Transverse colon (tissue), 4 donors: ENCODE data around the gene CDHR3. TPM values are rescaled to one million over a fixed set of nuclear protein-coding genes. Genes with fewer than 3 reads are reported as not detected.

Experiments
- DNase-seq: peaks from one replicate; pipeline ENCODE4 v3.0.0-alpha.2; 2019
- H3K27ac ChIP-seq, 4 donors: fragments of 200-600 bp; sonication (generic); 2 replicates each; pipeline ENCODE4 v1.5.1; 2016 to 2018; ENCODE audit warnings: inconsistent platforms in 4 of 4
- H3K27me3 ChIP-seq: fragments of 200-600 bp; sonication (generic); 2 replicates; pipeline ENCODE4 v1.5.1; 2017; ENCODE audit warnings: inconsistent platforms
- H3K36me3 ChIP-seq, 4 donors: fragments of 200-600 bp; sonication (generic); 2 replicates each; pipeline ENCODE4 v1.5.1; 2017 to 2019; ENCODE audit warnings: inconsistent platforms in 4 of 4
- H3K4me1 ChIP-seq, 4 donors: fragments of 200-600 bp; sonication (generic); 2 replicates each; pipeline ENCODE4 v1.5.1; 2017 to 2020; ENCODE audit warnings: inconsistent platforms in 4 of 4
- H3K4me3 ChIP-seq, 4 donors: fragments of 200-600 bp; sonication (generic); 1 replicate in 1 of 4; 2 replicates in 3 of 4; pipeline versions ENCODE4 v1.5.1 to v1.6.1; 2017 to 2019; ENCODE audit warnings: inconsistent platforms in 4 of 4
- H3K9me3 ChIP-seq, 2 donors: fragments of 200-600 bp; sonication (generic); 2 replicates each; pipeline ENCODE4 v1.5.1; 2017 to 2019; ENCODE audit warnings: inconsistent platforms in 2 of 2
- CTCF ChIP-seq, 5 experiments: fragments of 200-600 bp in 3 of 5; fragments of 450-650 bp in 2 of 5; sonication (generic) in 3 of 5; IDR thresholded peaks; 1 replicate in 2 of 5; 2 replicates in 3 of 5; pipeline ENCODE4 v1.5.1; 2016 to 2017; ENCODE audit warnings: antibody characterized with exemption in 5 of 5, inconsistent platforms in 3 of 5, mild to moderate bottlenecking in 2 of 5, moderate library complexity in 1 of 5
- EP300 ChIP-seq: sonication (generic); formaldehyde crosslinking; IDR thresholded peaks from one replicate; pipeline ENCODE4 v1.6.1; 2017; ENCODE audit warnings: antibody characterized with exemption, low read depth
- POLR2A ChIP-seq: fragments of 450-650 bp; IDR thresholded peaks from one replicate; pipeline ENCODE4 v1.6.1; 2016; ENCODE audit warnings: antibody characterized with exemption, mild to moderate bottlenecking, moderate library complexity
- POLR2AphosphoS5 ChIP-seq, 3 donors: sonication (generic); formaldehyde crosslinking; IDR thresholded peaks; one replicate each; pipeline ENCODE4 v1.6.1; 2016; ENCODE audit warnings: antibody characterized with exemption in 3 of 3
- WGBS, 2 donors: methylation state at CpG; one replicate each; pipeline ENCODE4 v1.1.5; 2018; ENCODE audit warnings: low coverage in 1 of 2; 5-methylcytosine and 5-hydroxymethylcytosine counted together
- in situ Hi-C, 4 donors: fragments of 200-750 bp; cut with MboI; loops; one replicate each; pipeline versions ENCODE4 v1.15.0 to v1.15.1; 2017; ENCODE audit warnings: low sequenced_read_pairs in 3 of 4, low pct_ligation_motif_present in 1 of 4, low pct_unique_long_range_greater_than_20kb in 1 of 4
- intact Hi-C: fragments of 100-400 bp; cut with DNase I; formaldehyde crosslinking; loops from one replicate; pipeline ENCODE4 v1.15.1; 2023; ENCODE audit warnings: low total_unique reads
- total RNA-seq, 4 donors: library from RNA; depleted of rRNA; stranded (reverse); fragments of >200 nt; gene quantifications; one replicate each; pipeline ENCODE4 v1.1.0, GENCODE V29; 2016

The CDHR3 gene
- total RNA-seq, 4 donors from 2014 or later = 7.6 to 34.4 (median 29.1) TPM

GRCh38 chr7:106010331-106010730, 47.3 kb downstream of the CDHR3 start:
- no peak for DNase-seq
- TF ChIP-seq EP300 (no peak), CTCF (IDR thresholded peaks at IDR 0.05) (no peak), POLR2A (no peak), POLR2AphosphoS5 (IDR thresholded peaks at IDR 0.05) (no peak)
- 40 to 77% methylated on average over 1 to 3 of the region's 3 CpGs for WGBS, 2 donors
- peak overlapping the region; percentile 40 to 61 (median 51) for H3K27ac ChIP-seq
- intact Hi-C loops (loop anchor here (5.0 to 10.0 kb wide), 2 partner anchors 76 to 133 kb away; partner anchors contain the start of gene ATXN7L1), in situ Hi-C loops (loop anchor here in 1 of 4 donors (10.0 kb wide), 1 partner anchor 256 kb away; no protein-coding TSS in a partner anchor)
- H3K9me3 ChIP-seq = no peaks in the 10 kb centered on the region
- H3K27me3 ChIP-seq = no peaks in the 10 kb centered on the region
- H3K36me3 ChIP-seq = no peaks in the 10 kb centered on the region
- peaks cover 4 to 19% (median 15%) of the 10 kb centered on the region in 4 donors for H3K4me1 ChIP-seq
- H3K4me3 ChIP-seq = no peak overlapping the region

- no peak for DNase-seq
- Histone ChIP-seq H3K36me3 (no peaks in the 10 kb centered on the region), H3K27ac (peak overlapping the region in 2 of 4 donors; percentile 54 to 61), H3K27me3 (no peaks in the 10 kb centered on the region), H3K4me1 (peaks cover 4 to 19% (median 15%) of the 10 kb centered on the region in 4 donors), H3K9me3 (no peaks in the 10 kb centered on the region), H3K4me3 (no peak overlapping the region)
- in situ Hi-C loops (loop anchor here in 1 of 4 donors (10.0 kb wide), 1 partner anchor 256 kb away; no protein-coding TSS in a partner anchor), intact Hi-C loops (loop anchor here (5.0 to 10.0 kb wide), 2 partner anchors 76 to 134 kb away; partner anchors contain the start of gene ATXN7L1)
- TF ChIP-seq POLR2AphosphoS5 (IDR thresholded peaks at IDR 0.05) (no peak), POLR2A (no peak), EP300 (no peak), CTCF (IDR thresholded peaks at IDR 0.05) (no peak)
- 94 to 97% methylated on average over 3 to 4 of the region's 4 CpGs for WGBS, 2 donors
These were observed 47.8 kb downstream of the CDHR3 start for GRCh38 chr7:106010866-106011265.

- H3K27ac ChIP-seq = peak overlapping the region in 2 of 4 donors; percentile 33 to 49
- intact Hi-C loops = loop anchor here (5.0 to 10.0 kb wide), 2 partner anchors 77 to 135 kb away; partner anchors contain the start of gene ATXN7L1
These were observed 49.1 kb downstream of the CDHR3 start for GRCh38 chr7:106012184-106012583.

More at GRCh38 chr7:106012184-106012583, 49.1 kb downstream of the CDHR3 start:
- WGBS, 2 donors = 81% methylated on average over 5 of the region's 5 CpGs
- no peak overlapping the region for H3K4me3 ChIP-seq
- no peak for DNase-seq
- in situ Hi-C loops = loop anchor here in 1 of 4 donors (10.0 kb wide), 1 partner anchor 257 kb away; no protein-coding TSS in a partner anchor
- TF ChIP-seq CTCF (IDR thresholded peaks at IDR 0.05) = no peak
- no peak for TF ChIP-seq EP300
- TF ChIP-seq POLR2A = no peak
- no peak for TF ChIP-seq POLR2AphosphoS5 (IDR thresholded peaks at IDR 0.05)
- H3K36me3 ChIP-seq = no peaks in the 10 kb centered on the region
- peaks cover 4 to 19% (median 15%) of the 10 kb centered on the region in 4 donors for H3K4me1 ChIP-seq
- H3K9me3 ChIP-seq = no peaks in the 10 kb centered on the region
- H3K27me3 ChIP-seq = no peaks in the 10 kb centered on the region
